Stimulated activated naive CD8-positive, alpha-beta T cell treated with anti-CD3 and anti-CD28 coated beads, Interleukin-15, amount 100 ng/mL, for 72 hours (primary cell): ENCODE data around the gene BCL2L1.

Experiments
- ATAC-seq: fragments of 150-1000 bp; cut with Tn5 transposase; 2 replicates; pipeline ENCODE4 v1.10.0; 2021; ENCODE audit warnings: mild to moderate bottlenecking, moderate library complexity
- DNase-seq, 2 donors: peaks; one replicate each; pipeline ENCODE4 v3.0.0; 2021 to 2022
- H3K27ac Mint-ChIP-seq, 2 donors: one replicate each; pipeline ENCODE4 v1.8.0; 2022; ENCODE audit warnings: mild to moderate bottlenecking in 2 of 2, mixed read lengths in 2 of 2, moderate library complexity in 2 of 2
- H3K27me3 Mint-ChIP-seq: one replicate; pipeline ENCODE4 v1.8.0; 2022; ENCODE audit warnings: mixed read lengths
- H3K4me1 Mint-ChIP-seq: one replicate; pipeline ENCODE4 v1.8.0; 2022; ENCODE audit warnings: mild to moderate bottlenecking, mixed read lengths
- H3K4me3 Mint-ChIP-seq, 2 donors: one replicate each; pipeline ENCODE4 v1.8.0; 2022; ENCODE audit warnings: mild to moderate bottlenecking in 2 of 2, mixed read lengths in 2 of 2, moderate library complexity in 1 of 2
- H3K9me3 Mint-ChIP-seq, 2 donors: one replicate each; pipeline ENCODE4 v1.8.0; 2022; ENCODE audit warnings: mixed read lengths in 2 of 2

The BCL2L1 gene

GRCh38 chr20:31716818-31717477, 5.7 kb downstream of the BCL2L1 start:
- DNase-seq = no peak
- peaks cover 53% of the 10 kb centered on the region for H3K4me1 Mint-ChIP-seq
- no peaks in the 10 kb centered on the region for H3K9me3 Mint-ChIP-seq
- peak overlapping the region; percentile 91 to 99 for H3K4me3 Mint-ChIP-seq
- no peaks in the 10 kb centered on the region for H3K27me3 Mint-ChIP-seq
- peak; percentile 47 for ATAC-seq
- H3K27ac Mint-ChIP-seq = peak overlapping the region; percentile 94 to 96

GRCh38 chr20:31716351-31716750, 6.3 kb downstream of the BCL2L1 start:
- Mint-ChIP-seq H3K27me3 (no peaks in the 10 kb centered on the region), H3K4me3 (peak overlapping the region; percentile 91 to 99), H3K27ac (peak overlapping the region; percentile 94 to 96), H3K9me3 (no peaks in the 10 kb centered on the region), H3K4me1 (peaks cover 59% of the 10 kb centered on the region)
- ATAC-seq (no peak), DNase-seq (no peak)

GRCh38 chr20:31715766-31716165, 6.9 kb downstream of the BCL2L1 start:
- DNase-seq (peak in 1 of 2 donors; percentile 22), ATAC-seq (no peak)
- Mint-ChIP-seq H3K4me1 (peaks cover 65% of the 10 kb centered on the region), H3K4me3 (peak overlapping the region; percentile 91 to 99), H3K27me3 (no peaks in the 10 kb centered on the region), H3K27ac (peak overlapping the region; percentile 91 to 93), H3K9me3 (no peaks in the 10 kb centered on the region)

DNA sequence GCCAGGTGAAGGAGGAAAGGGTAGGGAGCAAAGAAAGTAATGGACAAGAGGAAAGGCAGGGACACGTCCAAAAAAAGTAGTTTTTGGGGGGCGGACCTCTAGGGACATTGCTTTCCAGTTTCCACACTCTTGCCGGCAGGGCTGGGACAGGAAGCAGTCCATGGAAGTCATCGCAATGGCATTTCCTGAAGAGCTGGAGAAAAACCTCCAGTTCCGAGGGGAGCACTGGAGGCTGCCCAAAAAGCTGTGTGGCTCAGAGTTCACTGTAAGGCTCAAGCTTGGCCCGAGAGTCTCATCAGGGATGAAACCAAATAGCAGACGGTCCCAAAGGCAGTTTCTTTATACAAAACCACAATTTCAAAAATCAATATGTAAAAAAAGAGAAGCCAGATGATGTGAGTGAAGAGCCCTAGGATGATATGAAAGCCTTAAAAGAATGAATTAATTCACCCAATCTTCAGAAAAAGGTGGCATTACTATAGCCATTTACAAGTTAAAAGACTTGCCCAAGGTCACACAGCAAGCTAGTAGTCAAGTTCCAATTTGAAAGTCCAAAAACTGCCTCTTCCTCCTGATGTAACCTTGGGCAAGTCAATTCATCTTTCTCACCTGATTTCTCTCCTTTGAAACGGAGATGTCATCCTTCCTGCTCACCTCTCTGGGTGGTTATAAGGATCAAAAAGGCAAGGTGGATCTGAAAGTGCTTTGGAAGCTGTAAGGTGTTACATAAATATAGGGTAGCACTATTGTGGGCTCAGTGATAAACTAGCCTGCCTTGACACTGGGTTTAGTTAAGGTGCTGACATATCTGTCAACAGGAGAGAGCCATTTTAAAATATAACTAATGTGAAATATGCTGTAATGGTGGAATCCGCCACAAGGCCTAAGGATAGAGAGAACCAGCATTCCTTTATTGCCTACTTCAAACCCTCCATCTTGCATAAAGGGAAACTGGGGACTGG, 9.1 kb downstream of the BCL2L1 start:
- ATAC-seq = no peak
- no peak for DNase-seq
- Mint-ChIP-seq H3K27ac (peak overlapping the region; percentile 98 to 99), H3K27me3 (no peaks in the 10 kb centered on the region), H3K4me1 (peaks cover 86% of the 10 kb centered on the region), H3K4me3 (peak overlapping the region; percentile 91 to 99), H3K9me3 (no peaks in the 10 kb centered on the region)

- Mint-ChIP-seq H3K4me1 (peaks cover 94% of the 10 kb centered on the region), H3K27ac (peak overlapping the region; percentile 98 to 99), H3K4me3 (peak overlapping the region; percentile 81 to 91), H3K27me3 (no peaks in the 10 kb centered on the region), H3K9me3 (no peaks in the 10 kb centered on the region)
- DNase-seq = no peak
- no peak for ATAC-seq
These were observed 9.9 kb downstream of the BCL2L1 start for GRCh38 chr20:31712564-31713311.

DNA sequence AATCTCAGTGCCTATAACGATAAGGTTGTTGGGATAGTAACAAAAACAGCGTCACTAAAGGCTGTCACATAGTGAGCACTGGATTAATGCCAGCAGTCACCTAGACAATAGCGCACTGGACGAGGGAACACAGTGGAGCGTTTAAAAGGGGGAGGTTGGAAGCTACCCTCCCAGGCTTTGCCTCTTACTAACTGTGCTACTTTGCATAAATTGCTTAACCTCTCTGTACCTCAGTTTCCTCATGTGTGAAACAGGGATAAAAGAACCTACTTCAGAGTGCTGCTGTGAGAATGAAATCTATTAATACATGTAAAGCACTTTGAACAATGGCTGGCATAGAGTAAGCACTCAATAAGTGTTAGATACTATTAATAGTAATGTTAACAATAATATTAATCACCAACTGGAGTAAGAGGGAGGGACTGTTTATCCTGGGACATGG, 10.5 kb downstream of the BCL2L1 start:
- no peak for ATAC-seq
- Mint-ChIP-seq H3K27ac (peak overlapping the region in 1 of 2 donors; percentile 63), H3K27me3 (no peaks in the 10 kb centered on the region), H3K4me1 (peaks cover 98% of the 10 kb centered on the region), H3K9me3 (no peaks in the 10 kb centered on the region), H3K4me3 (peak overlapping the region; percentile 81 to 91)
- no peak for DNase-seq

GRCh38 chr20:31711179-31712111, 11.2 kb downstream of the BCL2L1 start:
- H3K4me1 Mint-ChIP-seq = peaks cover 98% of the 10 kb centered on the region
- H3K27ac Mint-ChIP-seq = peak overlapping the region in 1 of 2 donors; percentile 78
- H3K27me3 Mint-ChIP-seq = no peaks in the 10 kb centered on the region
- ATAC-seq (no peak), DNase-seq (no peak)
- no peaks in the 10 kb centered on the region for H3K9me3 Mint-ChIP-seq
- H3K4me3 Mint-ChIP-seq = peak overlapping the region; percentile 44 to 91

- Mint-ChIP-seq H3K4me1 (peaks cover 98% of the 10 kb centered on the region), H3K9me3 (no peaks in the 10 kb centered on the region), H3K27ac (peak overlapping the region in 1 of 2 donors; percentile 92), H3K27me3 (no peaks in the 10 kb centered on the region), H3K4me3 (peak overlapping the region in 1 of 2 donors; percentile 58)
- no peak for ATAC-seq
- DNase-seq = no peak
These were observed 12.1 kb downstream of the BCL2L1 start for GRCh38 chr20:31710423-31711108.

GRCh38 chr20:31709939-31710338, 12.7 kb downstream of the BCL2L1 start:
- no peaks in the 10 kb centered on the region for H3K9me3 Mint-ChIP-seq
- H3K27ac Mint-ChIP-seq = peak overlapping the region in 1 of 2 donors; percentile 8
- DNase-seq (no peak), ATAC-seq (no peak)
- H3K27me3 Mint-ChIP-seq = no peaks in the 10 kb centered on the region
- peak overlapping the region in 1 of 2 donors; percentile 28 for H3K4me3 Mint-ChIP-seq
- H3K4me1 Mint-ChIP-seq = peaks cover 98% of the 10 kb centered on the region

- Mint-ChIP-seq H3K27me3 (no peaks in the 10 kb centered on the region), H3K4me1 (peaks cover 97% of the 10 kb centered on the region), H3K27ac (peak overlapping the region; percentile 28 to 63), H3K9me3 (no peaks in the 10 kb centered on the region), H3K4me3 (peak overlapping the region; percentile 31 to 32)
- no peak for ATAC-seq
- DNase-seq = no peak
These were observed 13.7 kb downstream of the BCL2L1 start for GRCh38 chr20:31708736-31709534.

DNA sequence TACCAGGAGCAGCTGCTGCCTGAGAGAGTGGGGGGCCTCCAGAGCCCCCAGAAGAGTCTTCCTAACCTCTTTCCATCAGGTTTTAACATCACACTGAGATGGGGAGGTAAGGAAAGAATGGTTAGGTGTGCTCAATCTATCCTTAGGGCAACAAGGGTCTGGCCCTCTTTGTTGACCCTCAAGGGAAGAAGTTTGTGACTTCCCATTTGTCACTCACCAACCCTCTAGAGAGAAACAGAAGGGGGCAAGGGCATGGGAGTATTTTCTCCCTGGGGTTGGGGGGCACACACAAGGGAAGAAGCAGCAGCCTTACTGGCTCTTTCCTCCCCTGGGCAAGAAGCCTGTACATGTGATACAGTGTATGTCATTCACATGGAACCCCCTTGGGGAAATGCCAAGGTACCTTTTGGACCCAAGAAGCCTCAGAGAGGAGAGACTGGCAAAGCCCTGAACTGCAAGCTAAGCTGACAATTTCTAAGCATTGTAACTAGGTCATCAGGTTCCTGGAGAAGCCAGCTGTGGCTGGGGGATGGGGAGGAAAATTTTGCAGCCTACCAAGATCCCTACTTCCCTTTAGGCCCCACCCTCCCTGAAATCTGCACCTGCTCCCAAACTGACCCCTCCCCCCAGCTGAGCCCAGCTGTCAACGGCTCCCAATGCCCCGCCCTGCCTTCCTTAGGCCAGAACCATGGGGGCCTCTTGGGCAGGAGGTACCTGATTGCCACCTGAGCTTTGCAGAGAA, 14.5 kb downstream of the BCL2L1 start:
- Mint-ChIP-seq H3K9me3 (no peaks in the 10 kb centered on the region), H3K4me3 (no peak overlapping the region)
- peak; percentile 48 for ATAC-seq

GRCh38 chr20:31707258-31707615, 15.4 kb downstream of the BCL2L1 start:
- ATAC-seq (no peak), DNase-seq (no peak)
- Mint-ChIP-seq H3K4me3 (no peak overlapping the region), H3K9me3 (no peaks in the 10 kb centered on the region), H3K27ac (no peak overlapping the region), H3K27me3 (no peaks in the 10 kb centered on the region), H3K4me1 (peaks cover 89% of the 10 kb centered on the region)

More for the DNA sequence above, 14.5 kb downstream of the BCL2L1 start:
- Mint-ChIP-seq H3K27ac (no peak overlapping the region), H3K4me1 (peaks cover 95% of the 10 kb centered on the region), H3K27me3 (no peaks in the 10 kb centered on the region)
- no peak for DNase-seq
